GM23248 (cell line): ENCODE measurements around the gene TMEM202.
"Not testable (repeated sequence)": the region's sequence is repeated elsewhere in the genome, so short reads cannot be mapped to it uniquely, and the experiment has no call there.

ENCODE experiments used
- EZH2 ChIP-seq: fragments of 200-600 bp; sonication (generic); IDR thresholded peaks from 2 replicates; pipeline ENCODE4 v1.6.1; 2018; ENCODE audit warnings: antibody characterized with exemption, mild to moderate bottlenecking; ENCODE audit not compliant: insufficient read depth, poor library complexity, severe bottlenecking
- EZH2phosphoT487 ChIP-seq: fragments of 200-600 bp; sonication (generic); IDR thresholded peaks from 2 replicates; pipeline ENCODE4 v1.6.1; 2018; ENCODE audit warnings: antibody characterized with exemption, moderate library complexity, mild to moderate bottlenecking, low read depth; ENCODE audit not compliant: insufficient read depth

- TF ChIP-seq EZH2, EZH2phosphoT487: not testable (repeated sequence)
Observed at GRCh38 chr15:72442848-72443247, 44.7 kb downstream of the TMEM202 start.
